Retinal pigment epithelial cell (primary cell): ENCODE results near the gene MRPS31.

Source experiments
- DNase-seq: peaks from one replicate; pipeline ENCODE4 v3.0.0-alpha.2; 2010; ENCODE audit warnings: low read depth
- H3K4me3 ChIP-seq: 2 replicates; pipeline ENCODE4 v1.5.1; 2011; ENCODE audit warnings: mild to moderate bottlenecking, low read length, control low read depth, moderate library complexity
- CTCF ChIP-seq: conservative IDR thresholded peaks from 2 replicates; pipeline ENCODE4 v1.5.1; 2011; ENCODE audit warnings: low read depth, low read length, control low read depth, inconsistent platforms

MRPS31 gene

GRCh38 chr13:40770934-40771618 is at the start of gene MRPS31:
Gene MRPS31 (minus strand): TSS chr13:40771190. CDS start chr13:40771136, 54 bp downstream.
- H3K4me3 ChIP-seq: peak within 1 kb of the TSS; percentile 99
- peak; percentile 82 for DNase-seq
- no peak for TF ChIP-seq CTCF

- no peak for TF ChIP-seq CTCF
- H3K4me3 ChIP-seq: no peak overlapping the region
- DNase-seq: no peak
Observed at GRCh38 chr13:40819797-40820315, 48.9 kb upstream of the MRPS31 start.

GRCh38 chr13:40818926-40819325 is 47.9 kb upstream of the MRPS31 start:
- TF ChIP-seq CTCF: no peak
- no peak overlapping the region for H3K4me3 ChIP-seq
- no peak for DNase-seq

- TF ChIP-seq CTCF: no peak
- H3K4me3 ChIP-seq: no peak overlapping the region
- DNase-seq: no peak
Observed at GRCh38 chr13:40814803-40815202, 43.8 kb upstream of the MRPS31 start.

- TF ChIP-seq CTCF: peak; percentile 56
- no peak for DNase-seq
- no peak overlapping the region for H3K4me3 ChIP-seq
Observed at GRCh38 chr13:40813667-40814454, 42.9 kb upstream of the MRPS31 start.

GRCh38 chr13:40812724-40813445 is 41.9 kb upstream of the MRPS31 start:
- no peak for DNase-seq
- no peak for TF ChIP-seq CTCF

More at GRCh38 chr13:40812724-40813445, 41.9 kb upstream of the MRPS31 start:
- H3K4me3 ChIP-seq: no peak overlapping the region
